ENCODE results near the gene CFAP126.
"Not testable (repeated sequence)": the region's sequence is repeated elsewhere in the genome, so short reads cannot be mapped to it uniquely, and the experiment has no call there.

GRCh38 chr1:161397038-161397437, 29.4 kb upstream of the CFAP126 start:
- TF ChIP-seq CTCF (IDR thresholded peaks at IDR 0.05; ENCODE audit: low read length); EZH2 (IDR thresholded peaks at IDR 0.05; ENCODE audit: borderline replicate concordance, low read length): not testable (repeated sequence)

Measured in OCI-LY1 (cell line).